Fibroblast of the aortic adventitia (primary cell): ENCODE results near the gene ZFAND3. TPM values are rescaled to one million over a fixed set of nuclear protein-coding genes. Genes with fewer than 3 reads are reported as not detected.
A peak's percentile ranks its signal among the peaks of the same experiment; 100 is the strongest.

ENCODE experiments used
- DNase-seq: peaks from one replicate; pipeline ENCODE4 v3.0.0-alpha.2; 2010; ENCODE audit warnings: low read depth
- H3K4me3 ChIP-seq: 2 replicates; pipeline ENCODE4 v1.5.1; 2011; ENCODE audit warnings: low read depth, mild to moderate bottlenecking, control low read depth, low read length, moderate library complexity
- CTCF ChIP-seq: IDR thresholded peaks from 2 replicates; pipeline ENCODE4 v1.5.1; 2011; ENCODE audit warnings: mild to moderate bottlenecking, low read length, control low read depth, inconsistent platforms; ENCODE audit not compliant: insufficient read depth
- total RNA-seq: library from RNA; depleted of rRNA; stranded (reverse); fragments of >200 nt; gene quantifications from 2 replicates; pipeline ENCODE4 v1.2.3, GENCODE V29; 2012; ENCODE audit warnings: low replicate concordance

Gene ZFAND3
- total RNA-seq, 1 donor: 31.3 TPM

- DNase-seq: no peak
- no peak for TF ChIP-seq CTCF
- H3K4me3 ChIP-seq: no peak overlapping the region
Observed at GRCh38 chr6:38051819-38052434, 232.4 kb downstream of the ZFAND3 start.

- DNase-seq: no peak
- no peak for TF ChIP-seq CTCF
- H3K4me3 ChIP-seq: no peak overlapping the region
Observed at GRCh38 chr6:38054527-38055202, 235.1 kb downstream of the ZFAND3 start.

- no peak for TF ChIP-seq CTCF
- no peak for DNase-seq
- no peak overlapping the region for H3K4me3 ChIP-seq
Observed at GRCh38 chr6:38055203-38055589, 235.7 kb downstream of the ZFAND3 start.

DNA sequence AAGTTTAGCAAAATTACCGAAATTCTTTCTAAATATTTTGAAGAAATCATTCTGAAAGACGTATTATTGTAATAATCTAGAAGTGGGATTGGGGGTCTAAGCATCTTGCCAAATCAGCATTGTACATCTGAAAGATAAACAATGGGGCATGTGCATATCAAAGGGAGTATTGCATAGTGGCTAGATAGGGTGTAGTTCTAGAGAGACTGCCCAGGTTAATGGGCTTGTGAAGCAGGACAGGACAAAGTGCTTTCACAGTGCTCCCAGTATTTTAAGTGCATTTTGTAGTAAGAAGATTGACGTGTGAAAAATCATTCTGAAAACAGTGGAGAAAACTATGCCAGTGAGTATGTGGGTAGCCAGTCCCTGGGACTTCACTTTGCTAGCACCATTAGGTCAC lies 236.8 kb downstream of the ZFAND3 start:
- no peak for TF ChIP-seq CTCF
- no peak for DNase-seq

GRCh38 chr6:38057994-38058393 lies 238.5 kb downstream of the ZFAND3 start:
- peak; percentile 9 for DNase-seq
- no peak for TF ChIP-seq CTCF
- no peak overlapping the region for H3K4me3 ChIP-seq

More for the DNA sequence above, 236.8 kb downstream of the ZFAND3 start:
- no peak overlapping the region for H3K4me3 ChIP-seq

GRCh38 chr6:38062066-38062465 lies 242.5 kb downstream of the ZFAND3 start:
- no peak for DNase-seq
- no peak overlapping the region for H3K4me3 ChIP-seq
- no peak for TF ChIP-seq CTCF
